ENCODE data around the gene IFNL4.

DNA sequence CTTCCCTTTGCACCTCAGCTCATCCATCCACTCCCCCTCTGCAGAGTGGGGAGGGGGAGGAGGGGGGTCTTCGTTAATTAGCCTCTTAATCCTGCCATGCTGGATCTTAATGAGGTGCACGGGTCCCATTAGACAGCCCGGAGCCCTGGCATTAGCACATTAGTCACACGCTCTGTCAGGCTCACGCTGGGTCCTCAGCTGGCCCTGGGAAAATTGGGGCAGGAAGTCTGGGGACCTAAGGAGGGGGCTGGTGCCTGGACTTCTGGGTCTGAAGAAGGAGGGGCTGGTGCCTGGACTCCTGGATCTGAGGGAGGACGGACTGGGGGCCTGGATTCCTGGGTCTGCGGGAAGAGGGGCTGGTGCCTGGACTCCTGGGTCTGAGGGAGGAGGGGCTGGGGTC is 52.3 kb downstream of the IFNL4 start:
- TF ChIP-seq, protein P1, sequence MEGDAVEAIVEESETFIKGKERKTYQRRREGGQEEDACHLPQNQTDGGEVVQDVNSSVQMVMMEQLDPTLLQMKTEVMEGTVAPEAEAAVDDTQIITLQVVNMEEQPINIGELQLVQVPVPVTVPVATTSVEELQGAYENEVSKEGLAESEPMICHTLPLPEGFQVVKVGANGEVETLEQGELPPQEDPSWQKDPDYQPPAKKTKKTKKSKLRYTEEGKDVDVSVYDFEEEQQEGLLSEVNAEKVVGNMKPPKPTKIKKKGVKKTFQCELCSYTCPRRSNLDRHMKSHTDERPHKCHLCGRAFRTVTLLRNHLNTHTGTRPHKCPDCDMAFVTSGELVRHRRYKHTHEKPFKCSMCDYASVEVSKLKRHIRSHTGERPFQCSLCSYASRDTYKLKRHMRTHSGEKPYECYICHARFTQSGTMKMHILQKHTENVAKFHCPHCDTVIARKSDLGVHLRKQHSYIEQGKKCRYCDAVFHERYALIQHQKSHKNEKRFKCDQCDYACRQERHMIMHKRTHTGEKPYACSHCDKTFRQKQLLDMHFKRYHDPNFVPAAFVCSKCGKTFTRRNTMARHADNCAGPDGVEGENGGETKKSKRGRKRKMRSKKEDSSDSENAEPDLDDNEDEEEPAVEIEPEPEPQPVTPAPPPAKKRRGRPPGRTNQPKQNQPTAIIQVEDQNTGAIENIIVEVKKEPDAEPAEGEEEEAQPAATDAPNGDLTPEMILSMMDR (IDR thresholded peaks at IDR 0.05; ENCODE audit: low read length): no peak
- no peak for TF ChIP-seq EZH2 (IDR thresholded peaks at IDR 0.05; ENCODE audit: borderline replicate concordance, low read length)

Measured in OCI-LY1 (cell line).